Hepatocyte (in vitro differentiated cells): Measurements from ENCODE around the gene ZNF503. TPM values are rescaled to one million over a fixed set of nuclear protein-coding genes. Genes with fewer than 3 reads are reported as not detected.

ENCODE experiments used
- DNase-seq: peaks from one replicate; pipeline ENCODE4 v3.0.0-alpha.2; 2016; ENCODE audit warnings: low spot score
- H2AFZ ChIP-seq: fragments of 200-600 bp; sonication (generic); 2 replicates; pipeline ENCODE4 v1.6.0; 2016; ENCODE audit warnings: antibody characterized with exemption, mild to moderate bottlenecking
- H3K27ac ChIP-seq: fragments of 200-600 bp; sonication (generic); 2 replicates; pipeline ENCODE4 v1.5.1; 2016; ENCODE audit warnings: mild to moderate bottlenecking
- H3K27me3 ChIP-seq: fragments of 200-600 bp; sonication (generic); 2 replicates; pipeline ENCODE4 v1.6.1; 2016
- H3K36me3 ChIP-seq: fragments of 200-600 bp; sonication (generic); replicated peaks from 2 replicates; pipeline ENCODE4 v1.5.1; 2016; ENCODE audit warnings: low read depth; ENCODE audit not compliant: insufficient read depth
- H3K4me1 ChIP-seq: fragments of 200-600 bp; sonication (generic); 2 replicates; pipeline ENCODE4 v1.5.1; 2016; ENCODE audit warnings: mild to moderate bottlenecking, moderate library complexity; ENCODE audit not compliant: insufficient read depth
- H3K4me2 ChIP-seq: fragments of 200-600 bp; sonication (generic); 2 replicates; pipeline ENCODE4 v1.6.0; 2016
- H3K4me3 ChIP-seq: fragments of 200-600 bp; sonication (generic); 2 replicates; pipeline ENCODE4 v1.5.1; 2016; ENCODE audit warnings: mild to moderate bottlenecking
- H3K79me2 ChIP-seq: fragments of 200-600 bp; sonication (generic); 2 replicates; pipeline ENCODE4 v1.6.0; 2017; ENCODE audit warnings: mild to moderate bottlenecking
- H3K9me2 ChIP-seq: fragments of 200-600 bp; sonication (generic); replicated peaks from 2 replicates; pipeline ENCODE4 v1.6.0; 2017; ENCODE audit warnings: mild to moderate bottlenecking; ENCODE audit not compliant: insufficient read depth
- H3K9me3 ChIP-seq: fragments of 200-600 bp; sonication (generic); 2 replicates; pipeline ENCODE4 v1.5.1; 2016; ENCODE audit warnings: low read depth, mild to moderate bottlenecking
- H4K20me1 ChIP-seq: fragments of 200-600 bp; sonication (generic); 2 replicates; pipeline ENCODE4 v1.6.0; 2016; ENCODE audit warnings: mild to moderate bottlenecking; ENCODE audit not compliant: insufficient read depth, poor library complexity, severe bottlenecking
- CTCF ChIP-seq: fragments of 200-600 bp; sonication (generic); IDR thresholded peaks from 2 replicates; pipeline ENCODE4 v1.5.1; 2016; ENCODE audit warnings: antibody characterized with exemption, mild to moderate bottlenecking; ENCODE audit not compliant: poor library complexity
- EZH2 ChIP-seq: fragments of 200-600 bp; sonication (generic); IDR thresholded peaks from 2 replicates; pipeline ENCODE4 v1.6.1; 2016; ENCODE audit warnings: antibody characterized with exemption, mild to moderate bottlenecking, borderline replicate concordance
- EZH2phosphoT487 ChIP-seq: fragments of 200-600 bp; sonication (generic); IDR thresholded peaks from one replicate; pipeline ENCODE4 v1.6.1; 2018; ENCODE audit warnings: antibody characterized with exemption, mild to moderate bottlenecking, low read depth, moderate library complexity; ENCODE audit not compliant: unreplicated experiment, severe bottlenecking
- WGBS: methylation state at CpG from one replicate; pipeline ENCODE4 v1.1.6; 2016; ENCODE audit warnings: low lambda C conversion rate; ENCODE audit errors: missing lambda C conversion rate; 5-methylcytosine and 5-hydroxymethylcytosine counted together
- polyA plus RNA-seq: library from polyadenylated mRNA; unstranded; fragments of >200 nt; fragmentation: Nextera tagmentation; extraction: Ambion mirVana; gene quantifications from 2 replicates; pipeline ENCODE4 v1.2.1, GENCODE V29; 2016
- total RNA-seq: library from RNA; depleted of rRNA; stranded (reverse); fragments of >200 nt; gene quantifications from 2 replicates; pipeline ENCODE4 v1.2.3, GENCODE V29; 2014

The ZNF503 gene
- total and polyA plus RNA-seq, 2 experiments from 2014 or later = 14.1 to 19.6 TPM

- WGBS = 62% methylated on average over 3 of the region's 3 CpGs
- no peak for DNase-seq
- Histone ChIP-seq H3K9me3 (no peaks in the 10 kb centered on the region), H2AFZ (no peak overlapping the region), H3K4me1 (peaks cover 32% of the 10 kb centered on the region), H3K36me3 (no peaks in the 10 kb centered on the region), H4K20me1 (no peaks in the 10 kb centered on the region), H3K27ac (no peak overlapping the region), H3K79me2 (no peaks in the 10 kb centered on the region), H3K9me2 (no peaks in the 10 kb centered on the region), H3K4me3 (no peak overlapping the region), H3K4me2 (no peak overlapping the region), H3K27me3 (no peaks in the 10 kb centered on the region)
- TF ChIP-seq CTCF (no peak), EZH2 (no peak), EZH2phosphoT487 (no peak)
These were observed 26.4 kb upstream of the ZNF503 start for GRCh38 chr10:75427951-75428350.

GRCh38 chr10:75426880-75427279 lies 25.3 kb upstream of the ZNF503 start:
- no peaks in the 10 kb centered on the region for H3K9me3 ChIP-seq
- H3K27me3 ChIP-seq = no peaks in the 10 kb centered on the region
- H3K36me3 ChIP-seq = no peaks in the 10 kb centered on the region
- no peak overlapping the region for H3K27ac ChIP-seq
- no peak for DNase-seq
- no peaks in the 10 kb centered on the region for H4K20me1 ChIP-seq
- no peaks in the 10 kb centered on the region for H3K9me2 ChIP-seq
- no peaks in the 10 kb centered on the region for H3K79me2 ChIP-seq
- H2AFZ ChIP-seq = no peak overlapping the region
- H3K4me3 ChIP-seq = no peak overlapping the region
- WGBS = 97% methylated on average over 1 of the region's 1 CpG
- TF ChIP-seq EZH2phosphoT487 = no peak
- TF ChIP-seq CTCF = no peak
- TF ChIP-seq EZH2 = no peak
- no peak overlapping the region for H3K4me2 ChIP-seq
- H3K4me1 ChIP-seq = peaks cover 28% of the 10 kb centered on the region

GRCh38 chr10:75425291-75426079 lies 23.9 kb upstream of the ZNF503 start:
- WGBS = 92% methylated on average over 6 of the region's 6 CpGs
- Histone ChIP-seq H3K4me2 (no peak overlapping the region), H3K9me2 (no peaks in the 10 kb centered on the region), H3K9me3 (no peaks in the 10 kb centered on the region), H3K36me3 (no peaks in the 10 kb centered on the region), H2AFZ (no peak overlapping the region), H4K20me1 (no peaks in the 10 kb centered on the region), H3K27ac (no peak overlapping the region), H3K79me2 (no peaks in the 10 kb centered on the region), H3K27me3 (no peaks in the 10 kb centered on the region), H3K4me3 (no peak overlapping the region), H3K4me1 (peaks cover 18% of the 10 kb centered on the region)
- no peak for TF ChIP-seq CTCF
- no peak for TF ChIP-seq EZH2
- no peak for TF ChIP-seq EZH2phosphoT487
- no peak for DNase-seq
